ENCODE measurements around the gene CD2.
A peak's percentile ranks its signal among the peaks of the same experiment; 100 is the strongest.

CD2 gene

GRCh38 chr1:116754198-116754977 lies at the start of gene CD2:
TSS of gene CD2 (plus strand) at chr1:116754430. CDS start at chr1:116754493, 63 bp downstream.
- no peak for TF ChIP-seq EZH2phosphoT487 (IDR thresholded peaks at IDR 0.05; ENCODE audit: borderline replicate concordance)
- TF ChIP-seq, protein P1, sequence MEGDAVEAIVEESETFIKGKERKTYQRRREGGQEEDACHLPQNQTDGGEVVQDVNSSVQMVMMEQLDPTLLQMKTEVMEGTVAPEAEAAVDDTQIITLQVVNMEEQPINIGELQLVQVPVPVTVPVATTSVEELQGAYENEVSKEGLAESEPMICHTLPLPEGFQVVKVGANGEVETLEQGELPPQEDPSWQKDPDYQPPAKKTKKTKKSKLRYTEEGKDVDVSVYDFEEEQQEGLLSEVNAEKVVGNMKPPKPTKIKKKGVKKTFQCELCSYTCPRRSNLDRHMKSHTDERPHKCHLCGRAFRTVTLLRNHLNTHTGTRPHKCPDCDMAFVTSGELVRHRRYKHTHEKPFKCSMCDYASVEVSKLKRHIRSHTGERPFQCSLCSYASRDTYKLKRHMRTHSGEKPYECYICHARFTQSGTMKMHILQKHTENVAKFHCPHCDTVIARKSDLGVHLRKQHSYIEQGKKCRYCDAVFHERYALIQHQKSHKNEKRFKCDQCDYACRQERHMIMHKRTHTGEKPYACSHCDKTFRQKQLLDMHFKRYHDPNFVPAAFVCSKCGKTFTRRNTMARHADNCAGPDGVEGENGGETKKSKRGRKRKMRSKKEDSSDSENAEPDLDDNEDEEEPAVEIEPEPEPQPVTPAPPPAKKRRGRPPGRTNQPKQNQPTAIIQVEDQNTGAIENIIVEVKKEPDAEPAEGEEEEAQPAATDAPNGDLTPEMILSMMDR (conservative IDR thresholded peaks at IDR 0.05; ENCODE audit: low read length) = no peak
- H3K9ac ChIP-seq (ENCODE audit: low read depth, low read length, poor library complexity, severe bottlenecking) = no peak within 1 kb of the TSS

GRCh38 chr1:116706123-116706522 lies 48.1 kb upstream of the CD2 start:
- Histone ChIP-seq H3K4me2 (ENCODE audit: low read depth, low read length, poor library complexity, severe bottlenecking) (no peak overlapping the region), H3K27me3 (ENCODE audit: insufficient read depth, low read length, poor library complexity, severe bottlenecking) (no peaks in the 10 kb centered on the region), H3K9me2 (replicated peaks; ENCODE audit: low read depth, low read length) (no peaks in the 10 kb centered on the region), H3K9me3 (ENCODE audit: insufficient read depth, low read depth, low read length) (no peaks in the 10 kb centered on the region), H4K20me1 (ENCODE audit: insufficient read depth, low read length, poor library complexity, severe bottlenecking) (no peaks in the 10 kb centered on the region), H2AFZ (ENCODE audit: low read length) (no peak overlapping the region), H3K79me2 (ENCODE audit: insufficient read depth, low read length) (no peaks in the 10 kb centered on the region), H3K4me3 (ENCODE audit: low read length, poor library complexity, severe bottlenecking) (no peak overlapping the region), H3F3A (ENCODE audit: low read depth) (no peaks in the 10 kb centered on the region), H3K9ac (ENCODE audit: low read depth, low read length, poor library complexity, severe bottlenecking) (no peak overlapping the region), H3K36me3 (ENCODE audit: insufficient read depth, low read length) (no peaks in the 10 kb centered on the region), H3K4me1 (ENCODE audit: insufficient read depth, low read length, poor library complexity, severe bottlenecking) (no peaks in the 10 kb centered on the region)
- TF ChIP-seq, protein P1 (conservative IDR thresholded peaks at IDR 0.05; ENCODE audit: low read length) = no peak
- TF ChIP-seq EZH2phosphoT487 (IDR thresholded peaks at IDR 0.05; ENCODE audit: borderline replicate concordance) = no peak

More at GRCh38 chr1:116754198-116754977, at the start of gene CD2:
- no peaks in the 10 kb centered on the region for H3K9me2 ChIP-seq (replicated peaks; ENCODE audit: low read depth, low read length)
- no peak within 1 kb of the TSS for H3K4me3 ChIP-seq (ENCODE audit: low read length, poor library complexity, severe bottlenecking)
- H2AFZ ChIP-seq (ENCODE audit: low read length) = peak within 1 kb of the TSS; percentile 66
- H3K27me3 ChIP-seq (ENCODE audit: insufficient read depth, low read length, poor library complexity, severe bottlenecking) = no peaks in the 10 kb centered on the region
- H3K4me2 ChIP-seq (ENCODE audit: low read depth, low read length, poor library complexity, severe bottlenecking) = no peak within 1 kb of the TSS
- H3K36me3 ChIP-seq (ENCODE audit: insufficient read depth, low read length) = no peaks in the 10 kb centered on the region
- H3K79me2 ChIP-seq (ENCODE audit: insufficient read depth, low read length) = no peaks in the 10 kb centered on the region
- no peaks in the 10 kb centered on the region for H3K9me3 ChIP-seq (ENCODE audit: insufficient read depth, low read depth, low read length)
- peaks cover 17% of the 10 kb centered on the region for H3K4me1 ChIP-seq (ENCODE audit: insufficient read depth, low read length, poor library complexity, severe bottlenecking)
- no peaks in the 10 kb centered on the region for H3F3A ChIP-seq (ENCODE audit: low read depth)
- no peaks in the 10 kb centered on the region for H4K20me1 ChIP-seq (ENCODE audit: insufficient read depth, low read length, poor library complexity, severe bottlenecking)

DNA sequence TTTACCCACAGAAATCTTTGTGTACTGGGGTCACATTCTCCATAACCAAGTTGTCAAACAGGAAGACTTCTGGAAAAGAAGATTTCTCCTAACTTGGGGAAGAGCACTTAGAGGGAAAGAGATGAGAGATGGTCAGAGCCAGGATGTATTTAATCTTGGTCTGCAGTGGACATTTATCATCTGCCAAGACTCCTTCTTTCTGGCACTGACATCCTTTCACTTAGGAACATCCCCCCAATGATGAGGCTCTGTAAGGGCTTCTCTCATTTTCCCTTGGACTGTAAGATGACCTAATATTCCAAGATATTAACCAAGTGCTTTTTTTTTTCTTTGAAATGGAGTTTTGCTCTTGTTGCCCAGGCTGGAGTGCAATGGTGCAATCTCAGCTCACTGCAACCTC lies 47.4 kb upstream of the CD2 start:
- H3K27me3 ChIP-seq (ENCODE audit: insufficient read depth, low read length, poor library complexity, severe bottlenecking) = no peaks in the 10 kb centered on the region
- no peaks in the 10 kb centered on the region for H3K9me2 ChIP-seq (replicated peaks; ENCODE audit: low read depth, low read length)
- H2AFZ ChIP-seq (ENCODE audit: low read length) = no peak overlapping the region
- H3K4me1 ChIP-seq (ENCODE audit: insufficient read depth, low read length, poor library complexity, severe bottlenecking) = peaks cover 5% of the 10 kb centered on the region
- H3K4me2 ChIP-seq (ENCODE audit: low read depth, low read length, poor library complexity, severe bottlenecking) = no peak overlapping the region
- H3K79me2 ChIP-seq (ENCODE audit: insufficient read depth, low read length) = no peaks in the 10 kb centered on the region
- H3F3A ChIP-seq (ENCODE audit: low read depth) = no peaks in the 10 kb centered on the region
- H3K9me3 ChIP-seq (ENCODE audit: insufficient read depth, low read depth, low read length) = no peaks in the 10 kb centered on the region
- no peak overlapping the region for H3K4me3 ChIP-seq (ENCODE audit: low read length, poor library complexity, severe bottlenecking)
- TF ChIP-seq, protein P1 (conservative IDR thresholded peaks at IDR 0.05; ENCODE audit: low read length) = no peak
- TF ChIP-seq EZH2phosphoT487 (IDR thresholded peaks at IDR 0.05; ENCODE audit: borderline replicate concordance) = no peak
- no peak overlapping the region for H3K9ac ChIP-seq (ENCODE audit: low read depth, low read length, poor library complexity, severe bottlenecking)
- H4K20me1 ChIP-seq (ENCODE audit: insufficient read depth, low read length, poor library complexity, severe bottlenecking) = no peaks in the 10 kb centered on the region
- no peaks in the 10 kb centered on the region for H3K36me3 ChIP-seq (ENCODE audit: insufficient read depth, low read length)

All from Loucy (cell line).